ENCODE data around the gene ARSA.
"Not testable (repeated sequence)": the region's sequence is repeated elsewhere in the genome, so short reads cannot be mapped to it uniquely, and the experiment has no call there.

Gene ARSA

DNA sequence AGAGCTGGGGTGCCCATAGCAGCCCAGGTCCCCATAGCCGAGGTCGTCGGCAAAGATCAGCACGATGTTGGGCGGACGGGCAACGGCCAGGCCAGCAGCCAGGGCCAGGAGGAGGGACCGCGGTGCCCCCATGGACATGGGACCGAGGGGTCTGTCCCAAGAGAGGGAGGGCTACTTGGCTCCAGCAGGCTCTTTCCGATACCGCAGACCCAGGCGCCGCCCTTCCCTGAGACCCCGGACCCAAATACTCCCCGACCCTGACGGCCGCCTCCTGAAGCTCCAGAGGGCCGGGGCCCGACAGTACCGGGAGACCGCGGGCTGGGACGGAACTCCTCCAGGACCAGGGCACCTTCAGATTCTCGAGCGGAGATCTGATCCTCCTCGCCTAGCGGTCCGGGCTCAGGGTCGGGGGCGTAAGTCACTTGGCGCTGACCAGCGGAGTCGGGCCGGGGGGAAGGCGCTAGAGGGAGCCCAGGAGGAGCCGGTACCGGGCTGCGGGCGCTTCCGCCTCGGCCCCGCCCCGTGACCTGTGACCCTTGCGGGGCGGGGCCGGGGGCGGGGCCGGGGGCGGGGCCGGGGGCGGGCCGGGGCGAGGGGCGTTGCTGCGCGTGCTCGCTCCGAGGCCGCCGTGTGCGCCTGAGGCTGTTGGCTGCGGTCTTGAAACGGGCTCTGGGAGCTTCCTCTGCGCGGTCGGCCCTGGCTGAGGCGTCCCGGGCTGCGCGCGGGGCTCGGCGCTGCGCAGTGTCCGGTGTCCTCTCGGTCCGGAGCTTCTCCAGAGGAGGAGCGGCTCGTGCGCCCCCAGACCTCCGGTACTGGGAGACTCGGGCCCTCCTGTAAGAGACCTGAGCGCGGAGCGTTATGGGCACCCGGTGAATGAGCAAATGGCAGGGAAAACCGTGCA lies at the start of gene ARSA:
Gene ARSA, minus strand, starts transcription at position 511 of the 901 bp plus-strand sequence. Its CDS starts 373 bp downstream, at position 138.
- peak; percentile 55 to 57 for DNase-seq (ENCODE audit: low read depth in 2 of 2)

DNA sequence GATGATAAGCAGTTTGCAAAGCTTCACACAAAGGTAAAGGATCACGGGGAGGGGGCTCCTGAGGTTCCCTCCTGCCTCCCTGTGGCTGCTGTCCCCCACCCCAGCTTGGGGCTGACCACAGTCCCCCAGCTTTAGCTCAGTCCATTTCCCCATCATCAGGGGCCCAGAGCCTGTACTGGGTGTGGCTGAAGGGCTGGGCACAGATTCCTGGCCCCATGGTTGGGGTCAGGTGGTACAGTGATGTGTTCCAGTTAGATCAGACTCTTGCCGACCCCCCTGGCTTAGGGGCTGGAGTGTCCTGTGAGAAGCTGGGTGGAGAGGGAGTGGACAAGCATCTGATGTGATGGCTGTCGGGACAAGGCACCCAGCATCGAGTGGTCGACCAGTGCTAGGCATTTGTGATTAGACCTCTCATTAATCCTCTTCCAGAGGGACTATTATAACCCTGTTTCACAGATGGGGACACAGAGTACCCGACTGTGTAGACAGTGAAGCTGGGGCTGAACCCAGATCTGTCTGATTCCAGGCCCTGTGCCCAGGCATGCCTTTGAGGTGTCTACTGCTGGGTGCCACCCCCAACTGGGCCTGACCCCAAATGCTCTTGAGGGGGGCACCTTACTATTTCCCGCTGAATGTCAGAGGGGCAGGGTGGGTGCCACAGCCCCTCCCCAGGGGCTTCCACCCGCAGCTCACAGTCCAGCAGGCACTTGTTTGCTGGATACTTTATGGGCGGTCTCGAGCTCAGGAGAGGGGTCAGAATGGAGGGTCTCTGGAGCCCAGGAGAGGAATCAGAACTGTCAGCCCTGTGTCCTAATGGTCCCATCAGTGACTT lies 48.9 kb upstream of the ARSA start:
- DNase-seq (ENCODE audit: low read depth in 2 of 2) = no peak

DNA sequence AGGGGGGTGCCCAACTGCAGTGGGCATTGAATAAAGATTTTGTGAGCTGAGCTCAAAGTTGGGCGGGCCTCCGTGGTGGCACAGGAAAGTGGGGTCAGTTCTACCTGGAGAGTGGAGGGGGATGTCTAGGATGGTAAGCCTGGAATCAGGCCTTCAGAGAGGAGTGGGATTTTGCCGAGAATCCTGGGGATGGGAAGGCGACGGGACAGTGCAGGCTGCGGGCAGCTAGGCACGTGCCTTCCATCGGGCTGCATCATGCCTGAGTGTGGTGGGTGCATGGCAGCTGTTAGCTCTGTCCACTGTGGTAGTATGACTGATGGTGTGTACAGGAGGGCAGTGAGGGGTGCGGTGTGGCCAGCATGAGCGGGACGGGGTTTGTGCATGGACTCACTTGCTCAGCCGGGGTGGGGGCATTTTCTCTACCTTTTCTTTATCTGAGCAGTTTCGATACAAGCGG lies 48.3 kb upstream of the ARSA start:
- no peak for DNase-seq (ENCODE audit: low read depth in 2 of 2)

DNA sequence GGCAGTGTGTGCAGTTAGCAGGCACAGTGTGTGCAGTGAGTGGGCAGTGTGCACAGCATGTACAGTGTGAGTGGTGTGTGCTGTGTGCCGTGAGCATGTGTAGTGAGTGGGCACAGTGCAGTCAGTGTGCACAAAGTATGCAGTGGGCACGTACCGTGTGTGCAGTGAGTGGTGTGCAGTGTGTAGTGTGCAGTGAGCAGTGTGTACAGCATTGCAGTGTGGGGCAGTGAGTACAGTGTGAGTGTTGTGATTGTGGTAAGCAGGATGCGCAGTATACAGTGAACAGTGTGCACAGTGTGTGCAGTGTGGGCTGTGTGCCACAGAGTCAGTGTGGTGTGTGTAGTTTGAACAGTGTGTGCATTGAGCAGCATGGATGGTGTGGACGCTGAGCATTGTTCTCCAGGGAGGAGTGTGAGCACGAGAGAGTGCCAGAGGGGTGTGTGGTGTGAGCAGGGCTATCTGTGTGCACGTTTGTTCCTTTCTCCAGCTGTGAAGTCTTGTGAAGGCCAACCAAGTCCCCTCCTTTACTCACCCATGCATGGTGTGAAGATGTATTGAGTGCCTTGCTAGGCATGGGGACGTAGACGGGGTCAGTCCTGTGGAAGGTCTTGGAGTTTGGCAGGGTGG lies 47.7 kb upstream of the ARSA start:
- no peak for DNase-seq (ENCODE audit: low read depth in 2 of 2)

DNA sequence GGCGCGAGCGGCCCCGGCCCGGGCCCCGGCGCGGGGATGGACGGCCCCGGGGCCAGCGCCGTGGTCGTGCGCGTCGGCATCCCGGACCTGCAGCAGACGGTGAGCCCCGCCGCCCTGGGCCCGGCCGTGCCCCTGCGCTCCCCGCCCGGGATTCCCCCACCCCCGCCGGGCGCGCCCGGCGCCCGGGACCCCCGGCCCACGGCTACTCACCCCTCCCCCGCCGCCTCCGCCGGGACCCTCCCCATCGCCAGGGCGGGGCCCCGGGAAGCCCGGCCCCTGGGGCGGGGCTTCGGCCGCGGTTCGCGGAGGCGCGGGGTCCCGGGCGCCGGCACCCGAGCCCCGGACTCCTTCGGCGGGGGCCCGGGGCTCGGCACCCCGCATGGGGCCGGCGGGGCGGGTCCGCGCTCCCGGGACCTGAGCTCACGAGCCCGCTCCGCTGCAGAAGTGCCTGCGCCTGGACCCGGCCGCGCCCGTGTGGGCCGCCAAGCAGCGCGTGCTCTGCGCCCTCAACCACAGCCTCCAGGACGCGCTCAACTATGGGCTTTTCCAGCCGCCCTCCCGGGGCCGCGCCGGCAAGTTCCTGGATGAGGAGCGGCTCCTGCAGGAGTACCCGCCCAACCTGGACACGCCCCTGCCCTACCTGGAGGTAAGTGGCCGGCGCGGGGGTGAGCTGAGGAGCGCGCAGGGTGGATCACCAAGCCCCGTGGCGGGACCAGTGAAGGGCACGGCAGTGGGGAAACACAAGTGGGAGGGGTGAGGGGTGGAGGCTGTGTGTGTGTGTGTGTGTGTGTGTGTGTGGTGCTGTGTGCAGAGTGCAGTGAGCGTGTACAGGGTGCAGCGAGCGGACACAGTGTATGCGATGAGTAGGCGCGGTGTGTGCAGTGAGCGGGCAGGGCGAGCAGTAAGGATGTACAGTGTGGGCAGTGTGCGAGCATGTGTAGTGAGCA lies 46.9 kb upstream of the ARSA start:
- no peak for DNase-seq (ENCODE audit: low read depth in 2 of 2)

DNA sequence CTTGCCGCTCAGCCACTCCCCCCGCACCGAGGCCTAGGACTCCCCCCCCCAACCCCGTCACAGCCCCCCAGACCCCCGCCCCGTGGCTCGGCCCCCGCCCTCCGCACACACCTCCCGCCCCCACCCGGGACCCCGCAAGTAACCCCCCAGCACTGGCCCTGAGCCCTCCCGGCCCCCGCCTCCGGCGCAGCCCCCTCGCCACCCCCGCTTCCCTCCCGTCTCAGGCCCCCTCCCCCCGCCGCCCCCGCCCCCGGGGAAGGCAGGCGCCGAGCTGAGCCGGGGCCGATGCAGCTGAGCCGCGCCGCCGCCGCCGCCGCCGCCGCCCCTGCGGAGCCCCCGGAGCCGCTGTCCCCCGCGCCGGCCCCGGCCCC lies 46.2 kb upstream of the ARSA start:
- no peak for DNase-seq (ENCODE audit: low read depth in 2 of 2)

DNA sequence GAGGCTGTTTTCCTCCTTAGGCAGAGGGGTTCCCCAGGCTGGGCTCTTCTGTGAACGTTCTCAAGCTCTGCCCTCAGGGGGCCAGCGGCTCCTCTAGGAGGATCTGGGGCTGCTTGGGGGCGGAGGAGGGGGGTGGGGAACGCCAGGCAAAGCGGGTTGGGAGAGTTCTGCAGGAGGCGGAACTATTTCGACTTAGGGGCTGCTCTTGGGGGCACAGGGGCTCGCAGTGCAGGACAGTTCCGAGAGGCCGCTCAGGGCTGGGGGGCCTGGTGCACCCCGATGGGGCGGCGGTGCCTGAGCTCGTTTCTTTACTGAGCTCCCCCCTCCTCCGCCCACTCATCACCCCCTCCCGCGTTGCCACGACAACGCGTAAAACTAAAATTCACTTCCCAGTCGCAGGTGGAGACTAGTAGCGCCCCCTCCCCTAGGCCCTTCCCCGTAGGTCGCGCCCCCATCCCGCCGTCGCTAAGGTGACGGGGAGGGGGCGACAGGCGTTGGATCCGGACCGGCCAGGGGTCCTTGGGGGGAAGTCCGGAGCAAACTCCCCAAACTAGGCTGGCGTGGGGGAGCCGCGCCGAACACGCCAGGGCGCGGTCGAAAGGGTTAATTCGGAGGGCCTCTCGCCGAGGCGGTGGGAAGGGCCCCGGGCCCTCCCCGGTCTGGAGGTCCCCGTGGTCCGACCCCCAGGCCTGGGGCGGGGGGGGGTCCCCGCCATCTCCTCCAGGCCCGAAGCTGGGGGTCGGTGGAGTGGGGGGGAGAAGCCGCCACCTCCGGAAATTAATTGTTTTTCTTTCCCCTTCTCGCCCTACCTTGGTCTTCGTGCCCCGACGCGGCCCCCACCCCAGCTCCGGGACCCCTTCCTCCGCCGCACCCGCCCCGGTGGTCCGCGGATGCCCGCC lies 45.5 kb upstream of the ARSA start:
- DNase-seq (ENCODE audit: low read depth in 2 of 2) = no peak

DNA sequence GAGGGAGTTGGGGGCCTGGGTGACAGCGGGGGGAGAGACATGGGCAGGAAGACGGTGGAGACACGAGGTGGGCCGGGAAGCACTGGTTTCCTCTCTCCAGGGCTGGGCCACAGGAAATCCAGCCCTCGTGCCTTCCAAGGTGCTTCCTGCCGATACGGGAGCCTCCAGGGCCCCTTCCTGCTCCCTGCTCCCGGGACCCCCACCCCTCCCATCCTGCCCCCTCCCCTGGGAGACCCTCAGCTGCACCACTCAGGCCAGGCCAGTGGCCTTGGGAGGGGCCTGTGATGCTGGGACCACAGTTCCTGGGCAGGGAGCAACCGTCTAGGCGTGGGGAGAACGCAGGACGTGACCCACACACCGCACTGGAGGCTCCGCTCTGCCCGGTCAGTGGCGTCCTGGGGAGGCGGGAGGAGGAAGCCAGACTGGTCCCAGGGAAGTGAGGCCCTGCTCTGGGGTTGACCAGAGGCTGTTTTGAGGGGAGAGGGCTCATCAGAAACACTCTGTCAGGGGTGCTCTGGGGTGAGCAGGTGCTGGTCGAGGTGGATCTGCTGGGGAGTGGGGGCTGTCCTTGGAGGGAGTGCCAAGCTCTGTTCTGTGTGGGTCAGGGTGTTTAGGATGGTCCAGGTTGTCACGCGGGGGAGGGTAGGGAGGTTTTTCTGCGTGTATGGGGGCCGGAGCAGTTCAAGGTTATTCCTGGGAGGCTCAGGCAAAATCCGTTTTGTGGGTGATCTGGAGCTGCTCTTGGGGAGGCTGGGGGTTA lies 44.7 kb upstream of the ARSA start, which contains the start of gene SHANK3:
Gene SHANK3, plus strand, starts transcription at position 353 of the 760 bp plus-strand sequence.
- no peak for DNase-seq (ENCODE audit: low read depth in 2 of 2)

DNA sequence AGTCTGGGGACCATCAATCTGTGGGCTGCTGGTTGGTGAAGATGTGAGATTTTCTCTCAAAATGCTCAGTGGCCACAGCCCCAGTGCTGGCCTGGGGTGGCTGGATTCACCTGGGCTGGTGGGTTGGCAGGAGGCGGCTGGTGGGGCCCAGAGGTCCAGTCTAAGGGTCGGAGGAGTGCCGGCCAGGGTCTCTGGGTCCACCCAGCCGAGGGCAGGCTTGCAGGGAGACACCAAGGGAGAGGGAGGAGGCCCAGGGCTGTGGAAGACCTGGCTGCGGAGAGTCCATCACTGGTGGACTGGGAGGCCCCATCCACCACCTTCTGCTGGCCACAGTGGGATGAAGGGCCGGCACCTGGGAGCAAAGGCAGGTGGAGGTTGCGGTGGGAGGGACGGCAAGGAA lies 44.1 kb upstream of the ARSA start:
- DNase-seq (ENCODE audit: low read depth in 2 of 2) = no peak

DNA sequence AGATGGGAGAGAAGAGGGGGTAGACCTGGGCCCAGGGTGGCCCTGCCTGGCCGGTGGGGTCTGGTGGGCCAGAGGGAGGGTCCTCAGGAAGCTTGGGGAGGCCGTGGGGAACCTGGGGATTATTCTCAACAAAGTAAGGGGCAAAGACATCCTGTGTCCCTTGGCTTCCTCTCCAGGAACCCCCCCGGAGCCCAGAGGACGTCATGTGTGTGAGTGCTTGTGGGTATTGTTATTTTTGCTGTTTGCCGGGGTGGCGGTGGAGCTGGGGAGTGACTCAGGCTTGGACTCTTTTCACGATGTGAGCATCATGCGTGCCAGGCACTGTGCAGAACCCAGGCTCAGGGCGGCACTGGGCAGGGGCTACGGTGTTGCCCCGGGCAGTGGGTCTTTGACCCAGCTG lies 43.7 kb upstream of the ARSA start:
- no peak for DNase-seq (ENCODE audit: low read depth in 2 of 2)

DNA sequence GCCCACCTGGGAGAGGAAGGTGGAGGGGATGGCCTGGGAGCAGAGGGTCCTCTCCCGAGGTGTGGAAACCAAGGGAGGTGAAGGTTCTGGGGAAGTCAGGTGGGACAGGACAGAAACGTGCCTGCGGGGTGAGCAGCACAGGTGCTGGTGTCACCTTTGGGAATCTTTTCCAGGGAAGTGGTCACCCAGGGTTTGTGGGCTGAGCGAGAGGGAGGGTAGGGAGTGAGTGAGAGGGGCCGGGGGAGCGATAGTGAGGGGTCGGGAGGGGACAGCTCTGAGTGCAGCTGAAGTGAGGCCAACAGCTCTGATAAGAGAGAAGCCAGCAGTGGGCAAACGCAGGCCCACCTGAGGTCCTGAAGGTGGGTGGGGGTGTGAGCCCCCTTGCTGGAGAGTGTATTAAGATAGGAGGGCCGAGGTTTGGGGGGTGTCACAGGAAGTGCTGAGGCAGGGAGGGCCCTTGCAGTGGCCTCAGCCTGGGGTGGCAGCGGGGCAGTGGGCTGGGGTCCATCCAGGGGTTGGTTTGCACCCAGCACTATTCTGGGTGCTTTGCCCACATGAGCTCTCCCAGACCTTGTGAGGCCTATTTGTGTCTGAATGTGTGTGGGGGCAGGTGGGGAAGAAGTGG lies 43.1 kb upstream of the ARSA start:
- no peak for DNase-seq (ENCODE audit: low read depth in 2 of 2)

DNA sequence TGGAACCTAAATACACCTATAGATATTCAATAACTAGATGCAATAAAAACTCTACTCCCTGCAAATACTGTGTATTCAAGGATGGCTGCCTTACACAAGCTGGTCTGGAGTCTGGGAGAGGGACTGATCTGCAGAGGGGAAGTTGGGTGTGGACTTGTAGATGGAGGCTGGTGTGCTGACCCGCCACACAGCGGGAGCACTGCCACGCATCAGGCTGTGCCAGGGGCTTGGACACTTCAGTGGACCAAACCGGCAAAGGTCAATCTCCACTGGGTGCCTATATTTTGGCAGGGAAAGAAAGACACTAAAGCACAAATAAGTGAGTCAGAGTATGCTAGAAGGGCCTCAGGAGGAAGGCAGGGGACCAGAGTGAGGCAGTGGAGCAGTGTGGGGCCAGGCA lies 42.6 kb upstream of the ARSA start:
- no peak for DNase-seq (ENCODE audit: low read depth in 2 of 2)

DNA sequence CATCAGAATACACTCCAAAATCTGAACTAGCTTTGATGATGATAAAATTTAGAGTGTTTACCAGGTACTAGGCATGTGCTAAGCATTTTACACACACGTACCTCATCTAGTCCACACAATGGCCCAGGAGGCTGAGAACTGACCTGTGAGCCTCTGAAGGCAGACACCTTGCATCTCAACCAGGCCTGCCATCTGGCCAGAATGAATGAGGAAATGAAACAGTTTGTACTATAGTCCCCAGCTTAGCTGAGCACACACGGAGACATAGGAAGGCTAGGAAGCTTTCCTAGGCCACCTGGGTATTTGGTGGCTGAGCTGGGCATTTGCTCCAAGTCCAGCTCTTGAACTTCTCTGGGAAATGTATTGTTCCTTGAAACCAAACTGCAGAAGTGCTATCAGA lies 37.8 kb upstream of the ARSA start:
- no peak for DNase-seq (ENCODE audit: low read depth in 2 of 2)

DNA sequence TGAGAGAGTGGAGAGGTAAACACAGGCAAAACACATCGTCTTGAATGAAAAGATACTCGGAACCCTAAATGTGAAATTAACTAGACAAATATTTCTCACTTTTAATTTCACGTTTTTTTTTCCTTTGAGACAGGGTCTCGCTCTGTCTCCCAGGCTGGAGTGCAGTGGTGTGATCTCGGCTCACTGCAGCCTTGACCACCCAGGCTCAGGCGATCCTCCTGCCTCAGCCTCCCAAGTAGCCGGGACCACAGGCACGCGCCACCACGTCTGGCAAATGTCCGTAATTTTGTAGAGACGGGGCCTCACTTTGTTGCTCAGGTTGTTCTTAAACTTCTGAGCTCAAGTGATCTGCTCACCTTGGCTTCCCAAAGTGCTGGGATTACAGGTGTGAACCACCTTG lies 37.3 kb upstream of the ARSA start:
- no peak for DNase-seq (ENCODE audit: low read depth in 2 of 2)

DNA sequence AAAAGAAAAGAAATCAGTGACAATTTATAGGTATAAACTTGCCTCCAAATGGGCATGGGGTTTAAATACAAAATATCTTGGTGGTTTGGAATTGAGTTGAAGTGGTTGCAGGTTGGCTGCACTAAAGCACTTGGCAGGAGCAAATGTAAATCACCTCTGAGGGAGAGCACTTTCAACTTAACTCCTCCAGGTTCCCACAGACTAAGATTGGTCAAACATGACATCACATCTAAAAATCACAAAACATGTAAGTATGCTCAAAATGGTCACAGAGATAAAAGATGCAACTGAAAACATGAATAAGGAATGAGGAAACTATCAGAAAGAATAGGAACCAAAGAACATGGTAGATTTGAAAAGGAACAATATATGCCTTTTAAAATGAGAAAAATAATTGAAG lies 32.4 kb upstream of the ARSA start:
- no peak for DNase-seq (ENCODE audit: low read depth in 2 of 2)

DNA sequence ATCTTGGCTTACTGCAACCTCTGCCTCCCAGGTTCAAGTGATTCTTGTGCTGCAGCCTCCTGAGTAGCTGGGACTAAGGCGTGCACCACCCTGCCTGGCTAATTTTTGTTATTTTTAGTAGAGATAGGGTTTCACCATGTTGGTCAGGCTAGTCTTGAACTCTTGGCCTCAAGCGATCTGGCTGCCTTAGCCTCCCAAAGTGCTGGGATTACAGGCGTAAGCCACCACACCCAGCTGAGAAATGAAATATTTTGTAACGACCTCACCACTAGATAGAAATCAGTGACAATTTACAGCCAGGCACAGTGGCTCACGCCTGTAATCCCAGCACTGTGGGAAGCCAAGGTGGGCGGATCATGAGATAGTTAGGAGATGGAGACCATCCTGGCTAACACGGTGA lies 31.8 kb upstream of the ARSA start:
- DNase-seq (ENCODE audit: low read depth in 2 of 2) = not testable (repeated sequence)

DNA sequence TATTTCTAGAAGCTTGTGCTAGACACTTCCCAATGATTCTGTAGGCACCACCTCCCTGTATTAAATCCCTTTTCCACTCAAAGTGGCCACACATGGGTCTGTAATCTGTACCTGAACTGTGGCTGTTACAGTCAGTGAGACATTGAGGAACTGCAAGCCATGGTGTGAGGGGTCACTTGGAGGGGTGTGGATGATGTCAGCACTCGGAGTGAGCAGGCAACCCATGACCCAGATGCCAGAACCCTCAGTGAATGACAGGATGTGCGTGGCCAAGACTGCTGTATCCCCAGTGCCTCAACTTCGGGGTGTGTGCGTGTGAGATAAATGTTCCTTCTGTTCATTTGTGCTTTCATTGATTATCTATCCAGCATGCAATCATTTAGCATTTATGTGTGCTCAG lies 30.0 kb upstream of the ARSA start:
- DNase-seq (ENCODE audit: low read depth in 2 of 2) = no peak

DNA sequence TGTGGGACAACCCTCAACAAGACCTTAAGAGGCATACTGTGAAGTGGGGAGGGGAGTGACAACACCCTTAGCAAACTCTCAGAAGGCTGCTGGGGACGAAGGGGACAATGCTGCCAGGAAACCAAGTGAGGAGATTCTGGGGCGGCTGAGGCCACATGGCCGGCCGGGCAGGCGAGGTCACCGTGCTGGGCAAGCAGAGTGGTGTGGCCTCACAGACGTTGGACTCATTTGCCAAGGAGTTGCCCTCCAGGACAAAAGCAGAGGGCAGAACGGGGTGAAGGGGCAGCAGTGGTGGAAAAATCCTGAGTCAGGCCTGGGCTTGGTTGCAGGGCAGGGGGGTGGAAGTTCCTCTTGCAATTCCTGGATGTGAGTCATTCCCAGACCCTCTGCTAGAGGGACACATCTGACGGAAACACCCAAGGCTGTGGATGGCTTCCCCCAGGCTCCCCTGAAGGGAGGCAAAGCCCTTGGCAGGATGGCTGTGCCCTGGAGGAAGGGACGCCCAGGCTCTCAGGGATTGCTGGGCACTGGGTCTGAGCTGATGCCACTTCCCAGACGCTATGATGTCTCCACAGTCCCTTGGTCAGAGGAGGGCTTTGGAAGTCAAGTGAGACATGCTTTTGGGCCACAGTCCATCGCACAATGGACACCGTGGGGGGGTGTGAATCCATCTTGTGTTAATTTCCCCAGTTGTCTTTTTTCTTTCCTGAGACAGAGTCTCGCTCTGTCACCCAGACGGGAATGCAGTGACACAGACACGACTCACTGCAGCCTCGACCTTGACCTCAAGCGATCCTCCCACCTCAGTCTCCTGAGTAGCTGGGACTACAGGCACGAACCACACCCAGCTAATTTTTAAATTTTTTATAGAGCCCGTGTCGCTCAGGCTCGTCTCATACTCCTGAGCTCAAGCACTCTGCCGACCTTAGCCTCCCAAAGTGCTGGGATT lies 28.4 kb upstream of the ARSA start:
- no peak for DNase-seq (ENCODE audit: low read depth in 2 of 2)

Measured in stimulated activated CD8-positive, alpha-beta memory T cell treated with anti-CD3 and anti-CD28 coated beads, Interleukin-2, amount 100 ng/mL, for 48 hours (primary cell).